GM23338 (cell line): ENCODE measurements around the gene KLHL22. TPM values are rescaled to one million over a fixed set of nuclear protein-coding genes. Genes with fewer than 3 reads are reported as not detected.
A peak's percentile ranks its signal among the peaks of the same experiment; 100 is the strongest.
"Not testable (repeated sequence)": the region's sequence is repeated elsewhere in the genome, so short reads cannot be mapped to it uniquely, and the experiment has no call there.

Source experiments
- ATAC-seq: fragments of 200-7000 bp; cut with Tn5 transposase; 3 replicates; pipeline ENCODE4 v1.9.1; 2020
- DNase-seq: peaks from one replicate; pipeline ENCODE4 v3.0.0-alpha.2; 2015; ENCODE audit warnings: low spot score
- H2AFZ ChIP-seq: fragments of 200-600 bp; sonication (generic); 2 replicates; pipeline ENCODE4 v1.8.0; 2016; ENCODE audit warnings: antibody characterized with exemption, mild to moderate bottlenecking, moderate library complexity
- H3F3A ChIP-seq: fragments of 200-600 bp; sonication (generic); replicated peaks from 2 replicates; pipeline ENCODE4 v1.8.0; 2017; ENCODE audit warnings: antibody characterized with exemption, mixed run types, low read depth
- H3K27ac ChIP-seq: fragments of 200-600 bp; sonication (generic); 2 replicates; pipeline ENCODE4 v1.6.1; 2016; ENCODE audit warnings: low read depth
- H3K27me3 ChIP-seq: fragments of 200-600 bp; sonication (generic); 2 replicates; pipeline ENCODE4 v1.8.0; 2016; ENCODE audit warnings: mild to moderate bottlenecking, mixed run types, moderate library complexity; ENCODE audit not compliant: insufficient read depth
- H3K36me3 ChIP-seq: fragments of 200-600 bp; sonication (generic); 2 replicates; pipeline ENCODE4 v1.8.0; 2016; ENCODE audit warnings: mild to moderate bottlenecking; ENCODE audit not compliant: insufficient read depth
- H3K4me1 ChIP-seq: fragments of 200-600 bp; sonication (generic); 2 replicates; pipeline ENCODE4 v1.8.0; 2016; ENCODE audit warnings: mild to moderate bottlenecking, moderate library complexity; ENCODE audit not compliant: insufficient read depth
- H3K4me2 ChIP-seq: fragments of 200-600 bp; sonication (generic); 2 replicates; pipeline ENCODE4 v1.7.1; 2017; ENCODE audit warnings: mixed run types
- H3K4me3 ChIP-seq: fragments of 200-600 bp; sonication (generic); 2 replicates; pipeline ENCODE4 v1.6.1; 2016; ENCODE audit warnings: mixed run types
- H3K79me2 ChIP-seq: fragments of 200-600 bp; sonication (generic); replicated peaks from 2 replicates; pipeline ENCODE4 v1.8.0; 2017; ENCODE audit warnings: mild to moderate bottlenecking; ENCODE audit not compliant: insufficient read depth
- H3K9me2 ChIP-seq: fragments of 200-600 bp; sonication (generic); 2 replicates; pipeline ENCODE4 v1.8.0; 2017; ENCODE audit not compliant: insufficient read depth
- H4K20me1 ChIP-seq: fragments of 200-600 bp; sonication (generic); replicated peaks from 2 replicates; pipeline ENCODE4 v1.8.0; 2017; ENCODE audit warnings: mild to moderate bottlenecking; ENCODE audit not compliant: insufficient read depth
- H3K27ac Mint-ChIP-seq: 2 replicates; pipeline ENCODE4 v1.8.0; 2020; ENCODE audit warnings: inconsistent platforms, mild to moderate bottlenecking, moderate library complexity, mixed read lengths
- H3K27me3 Mint-ChIP-seq: 3 replicates; pipeline ENCODE4 v1.8.0; 2022; ENCODE audit warnings: low read depth, mild to moderate bottlenecking, moderate library complexity, mixed read lengths, inconsistent platforms; ENCODE audit not compliant: insufficient read depth, poor library complexity
- H3K36me3 Mint-ChIP-seq: 3 replicates; pipeline ENCODE4 v1.8.0; 2021; ENCODE audit warnings: low read depth, mild to moderate bottlenecking, inconsistent platforms, moderate library complexity, mixed read lengths
- H3K4me1 Mint-ChIP-seq: 3 replicates; pipeline ENCODE4 v1.8.0; 2020; ENCODE audit warnings: mild to moderate bottlenecking, inconsistent platforms, mixed read lengths
- H3K4me3 Mint-ChIP-seq: 3 replicates; pipeline ENCODE4 v1.8.0; 2021; ENCODE audit warnings: moderate library complexity, mild to moderate bottlenecking, inconsistent platforms, mixed read lengths
- H3K9me3 Mint-ChIP-seq: 3 replicates; pipeline ENCODE4 v1.8.0; 2020; ENCODE audit warnings: moderate library complexity, mild to moderate bottlenecking, inconsistent platforms, mixed read lengths
- CREB1 ChIP-seq: fragments of 250-450 bp; sonication (Bioruptor Pico); IDR thresholded peaks from 2 replicates; pipeline ENCODE4 v1.5.0; 2020; ENCODE audit warnings: low read depth, mild to moderate bottlenecking, moderate library complexity
- CTCF ChIP-seq, 2 experiments: fragments of 200-600 bp in 1 of 2; sonication (generic) in 1 of 2; conservative IDR thresholded peaks; 2 replicates each; pipeline versions ENCODE4 v1.5.1 to v1.6.1; 2016 to 2017; ENCODE audit warnings: antibody characterized with exemption in 2 of 2, low read depth in 2 of 2, mild to moderate bottlenecking in 2 of 2, moderate library complexity in 1 of 2
- ETS1 ChIP-seq: IDR thresholded peaks from 2 replicates; pipeline ENCODE4 v1.6.1; 2016; ENCODE audit warnings: antibody characterized with exemption
- EZH2 ChIP-seq: fragments of 200-600 bp; sonication (generic); IDR thresholded peaks from one replicate; pipeline ENCODE4 v1.8.0; 2017; ENCODE audit warnings: antibody characterized with exemption, mild to moderate bottlenecking, low read depth; ENCODE audit not compliant: unreplicated experiment
- JUNB ChIP-seq: IDR thresholded peaks from one replicate; pipeline ENCODE4 v1.6.1; 2016; ENCODE audit warnings: antibody characterized with exemption; ENCODE audit not compliant: unreplicated experiment
- POLR2AphosphoS5 ChIP-seq: IDR thresholded peaks from 2 replicates; pipeline ENCODE4 v1.6.1; 2016; ENCODE audit warnings: antibody characterized with exemption, low read depth
- polyA plus RNA-seq: library from polyadenylated mRNA; unstranded; fragments of >200 nt; fragmentation: Nextera tagmentation; extraction: Ambion mirVana; gene quantifications from 2 replicates; pipeline ENCODE4 v1.2.1, GENCODE V29; 2016
- total RNA-seq: library from RNA; depleted of rRNA; stranded (reverse); fragments of >200 nt; shearing (Covaris generic); gene quantifications from 2 replicates; pipeline ENCODE4 v1.2.3, GENCODE V29; 2014

Gene KLHL22
- total and polyA plus RNA-seq, 2 experiments from 2014 or later: 2.4 to 16.0 TPM

GRCh38 chr22:20508815-20509271 is 13.2 kb upstream of the KLHL22 start (continued):
- TF ChIP-seq ETS1: no peak
- no peak for TF ChIP-seq JUNB
- TF ChIP-seq CREB1 (CRISPR knock-in tag): no peak

GRCh38 chr22:20508067-20508755 is 12.6 kb upstream of the KLHL22 start:
- H3K4me1 Mint-ChIP-seq: peaks cover 36% of the 10 kb centered on the region

GRCh38 chr22:20507253-20508066 is 11.9 kb upstream of the KLHL22 start, which contains the start of gene MED15:
MED15 (plus strand) TSS chr22:20507610; CDS start chr22:20507679, 69 bp downstream.
- Histone ChIP-seq H3K27ac (peak within 1 kb of the TSS; percentile 53), H4K20me1 (peaks cover 25% of the 10 kb centered on the region), H3K36me3 (no peaks in the 10 kb centered on the region), H3K27me3 (no peaks in the 10 kb centered on the region), H3F3A (no peaks in the 10 kb centered on the region), H3K4me1 (peaks cover 32% of the 10 kb centered on the region), H3K4me3 (peak within 1 kb of the TSS; percentile 76), H3K4me2 (peak within 1 kb of the TSS; percentile 98), H3K79me2 (peaks cover 48% of the 10 kb centered on the region), H3K9me2 (no peaks in the 10 kb centered on the region), H2AFZ (peak within 1 kb of the TSS; percentile 91)
- peaks cover 10% of the 10 kb centered on the region for H3K27me3 Mint-ChIP-seq
- ATAC-seq: peak; percentile 95
- TF ChIP-seq CTCF (conservative IDR thresholded peaks at IDR 0.05; ENCODE audit: low read depth in 2 of 2): no peak
- peak; percentile 100 for TF ChIP-seq ETS1
- no peak for TF ChIP-seq EZH2
- TF ChIP-seq POLR2AphosphoS5: peak; percentile 91
- H3K4me1 Mint-ChIP-seq: peaks cover 36% of the 10 kb centered on the region
- H3K4me3 Mint-ChIP-seq: peak within 1 kb of the TSS; percentile 89
- peak within 1 kb of the TSS; percentile 84 for H3K27ac Mint-ChIP-seq
- H3K36me3 Mint-ChIP-seq: no peaks in the 10 kb centered on the region; the same call in 1 of the 3 replicates
- DNase-seq: peak; percentile 98
- H3K9me3 Mint-ChIP-seq: no peaks in the 10 kb centered on the region

More at GRCh38 chr22:20508067-20508755, 12.6 kb upstream of the KLHL22 start:
- Histone ChIP-seq H3K4me2 (peak overlapping the region; percentile 98), H3K27ac (peak overlapping the region; percentile 53), H3K4me3 (peak overlapping the region; percentile 76), H3K4me1 (peaks cover 32% of the 10 kb centered on the region), H4K20me1 (peaks cover 26% of the 10 kb centered on the region), H2AFZ (peak overlapping the region; percentile 91), H3K79me2 (peaks cover 56% of the 10 kb centered on the region)
- not testable (repeated sequence) for H3K9me3 Mint-ChIP-seq, H3K27me3 ChIP-seq, H3K36me3 Mint-ChIP-seq, H3K36me3 ChIP-seq, H3K27me3 Mint-ChIP-seq, H3F3A ChIP-seq, H3K9me2 ChIP-seq
- DNase-seq (peak; percentile 75), ATAC-seq (peak; percentile 50)
- Mint-ChIP-seq H3K4me3 (peak overlapping the region; percentile 89), H3K27ac (peak overlapping the region; percentile 84)
